ENCODE measurements around the gene EFHC1.

DNA sequence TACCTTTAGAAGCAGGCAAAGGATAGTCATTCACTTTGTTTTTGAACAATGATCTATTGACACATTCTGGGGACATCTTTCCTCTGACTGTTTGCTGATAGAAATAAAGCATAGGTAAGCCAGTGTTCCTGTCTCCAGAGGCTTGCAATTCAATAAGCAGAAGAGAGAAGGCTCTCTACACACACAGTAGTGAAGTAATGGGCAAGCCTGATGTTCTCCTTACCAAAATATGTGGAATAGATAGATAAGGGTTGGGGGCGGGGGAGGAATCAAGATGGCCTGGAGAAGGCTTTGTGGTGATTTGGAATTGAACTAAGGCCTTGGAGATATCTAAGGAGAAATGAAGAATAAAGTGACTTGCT lies 30.9 kb upstream of the EFHC1 start:
- TF ChIP-seq CTCF (IDR thresholded peaks at IDR 0.05), result no peak
- TF ChIP-seq POLR2A (IDR thresholded peaks at IDR 0.05), result no peak

Data from breast epithelium (tissue), 3 donors.